SKM-1 (cell line): ENCODE results near the gene GNA15.

Source experiments
- DNase-seq: peaks from one replicate; lab custom pipeline; 2025; ENCODE audit not compliant: unreplicated experiment; lab: John Stamatoyannopoulos, UW

GNA15 gene

GRCh38 chr19:3119693-3120380 is 16.0 kb upstream of the GNA15 start:
- DNase-seq, result no peak

DNA sequence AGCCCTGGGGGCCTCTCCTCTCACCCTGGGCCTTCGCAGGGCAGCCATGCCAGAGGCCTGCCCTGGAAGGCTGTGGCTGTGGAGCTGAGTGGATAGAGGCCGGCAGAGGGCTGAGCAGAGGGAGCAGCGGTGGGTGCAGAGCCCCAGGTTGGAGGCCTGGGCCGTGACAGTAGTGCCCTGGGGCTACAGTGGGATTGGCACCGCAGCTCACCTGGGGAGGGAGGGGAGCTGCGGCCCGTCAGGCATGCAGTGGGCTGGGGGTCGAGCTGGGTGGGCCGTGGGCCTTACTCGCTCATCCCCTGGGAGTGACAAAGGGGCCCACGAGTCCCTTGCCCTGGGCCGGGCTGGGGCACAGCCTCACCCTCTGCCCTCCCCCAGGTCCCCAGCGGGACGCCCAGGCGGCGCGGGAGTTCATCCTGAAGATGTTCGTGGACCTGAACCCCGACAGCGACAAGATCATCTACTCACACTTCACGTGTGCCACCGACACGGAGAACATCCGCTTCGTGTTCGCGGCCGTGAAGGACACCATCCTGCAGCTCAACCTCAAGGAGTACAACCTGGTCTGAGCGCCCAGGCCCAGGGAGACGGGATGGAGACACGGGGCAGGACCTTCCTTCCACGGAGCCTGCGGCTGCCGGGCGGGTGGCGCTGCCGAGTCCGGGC is 15.1 kb upstream of the GNA15 start:
- no peak for DNase-seq

GRCh38 chr19:3121396-3121795 is 14.4 kb upstream of the GNA15 start:
- no peak for DNase-seq

- DNase-seq, result no peak
These were observed 13.9 kb upstream of the GNA15 start for GRCh38 chr19:3121821-3122511.

GRCh38 chr19:3122512-3122870 is 13.3 kb upstream of the GNA15 start:
- no peak for DNase-seq

DNA sequence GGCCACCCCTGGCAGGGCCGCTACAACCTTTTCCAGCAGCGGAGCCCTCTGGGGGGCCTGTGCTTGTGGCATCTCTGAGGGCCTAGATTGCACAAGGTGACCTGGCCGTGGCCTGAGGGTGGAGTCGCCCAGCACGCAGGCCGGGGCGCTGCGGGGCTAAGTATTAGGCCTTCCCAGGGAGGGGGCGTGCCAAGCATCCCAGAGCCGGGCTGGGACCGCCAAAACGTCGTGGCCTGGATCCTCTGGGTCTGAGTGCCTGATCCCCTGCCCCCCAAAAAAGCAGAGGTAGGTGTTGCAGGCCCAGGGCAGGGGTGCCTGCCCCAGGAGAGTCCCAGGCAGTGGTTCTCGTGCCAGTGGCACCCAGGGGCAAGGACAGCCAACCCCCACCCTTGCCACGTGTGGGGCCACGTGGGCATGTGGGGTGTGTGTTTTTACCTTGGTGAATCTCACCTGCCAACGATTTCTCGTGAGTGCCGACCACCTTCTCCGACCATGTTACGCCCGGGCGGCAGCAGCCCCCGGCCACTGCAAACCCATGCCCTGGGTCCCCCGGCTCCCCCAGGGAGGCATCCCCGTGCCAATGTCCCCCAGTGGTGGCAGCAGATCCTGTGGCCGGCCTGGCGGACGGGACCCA is 12.6 kb upstream of the GNA15 start:
- no peak for DNase-seq

- no peak for DNase-seq
These were observed 11.9 kb upstream of the GNA15 start for GRCh38 chr19:3123956-3124355.

- no peak for DNase-seq
These were observed 11.2 kb upstream of the GNA15 start for GRCh38 chr19:3124630-3125029.

DNA sequence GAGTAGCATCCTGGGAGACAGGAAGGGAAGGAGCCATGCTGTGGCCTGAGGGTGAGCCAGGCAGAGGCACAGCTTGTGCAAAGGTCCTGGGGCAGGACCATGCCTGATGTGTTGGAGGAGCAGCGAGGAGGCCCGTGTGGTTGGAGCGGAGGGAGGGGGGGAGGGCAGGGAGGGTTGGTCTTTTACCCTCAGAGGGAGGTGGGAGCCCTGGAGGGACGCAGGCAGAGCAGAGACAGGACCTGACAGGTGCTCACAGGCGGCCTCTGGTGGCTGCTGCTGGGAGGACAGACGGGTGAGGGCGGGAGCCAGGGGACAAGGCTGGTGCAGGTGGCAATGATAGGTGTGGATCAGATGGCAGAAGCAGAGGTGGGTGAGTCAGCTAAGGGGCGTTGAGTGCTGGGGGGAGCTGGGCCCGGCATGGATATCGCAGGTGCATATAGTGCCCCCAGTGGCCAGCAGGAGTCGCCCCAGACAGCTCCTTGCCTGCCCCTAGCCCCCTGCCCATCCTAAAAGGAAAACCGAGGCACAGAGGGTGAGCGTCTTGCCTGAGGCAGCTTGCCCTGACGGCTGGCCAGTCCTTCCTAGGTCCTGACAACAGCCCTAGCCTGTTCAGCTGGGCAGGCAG is 9.8 kb upstream of the GNA15 start:
- DNase-seq, result peak; percentile 50

- DNase-seq, result no peak
These were observed 6.7 kb upstream of the GNA15 start for GRCh38 chr19:3129112-3129511.

DNA sequence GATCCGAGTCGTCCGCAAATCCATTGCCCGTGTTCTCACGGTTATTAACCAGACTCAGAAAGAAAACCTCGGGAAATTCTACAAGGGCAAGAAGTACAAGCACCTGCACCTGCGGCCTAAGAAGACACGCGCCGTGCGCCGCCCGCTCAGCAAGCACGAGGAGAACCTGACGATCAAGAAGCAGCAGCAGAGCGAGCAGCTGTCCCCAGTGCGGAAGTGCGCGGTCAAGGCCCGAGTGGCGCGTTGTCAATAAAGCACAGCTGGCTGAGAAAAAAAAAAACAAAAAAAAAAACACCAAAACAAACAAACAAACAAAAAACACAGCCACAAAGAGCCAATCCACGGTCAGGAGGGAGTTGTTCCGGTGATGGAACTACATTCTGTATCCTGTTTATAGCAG is 4.7 kb upstream of the GNA15 start:
- DNase-seq, result no peak

DNA sequence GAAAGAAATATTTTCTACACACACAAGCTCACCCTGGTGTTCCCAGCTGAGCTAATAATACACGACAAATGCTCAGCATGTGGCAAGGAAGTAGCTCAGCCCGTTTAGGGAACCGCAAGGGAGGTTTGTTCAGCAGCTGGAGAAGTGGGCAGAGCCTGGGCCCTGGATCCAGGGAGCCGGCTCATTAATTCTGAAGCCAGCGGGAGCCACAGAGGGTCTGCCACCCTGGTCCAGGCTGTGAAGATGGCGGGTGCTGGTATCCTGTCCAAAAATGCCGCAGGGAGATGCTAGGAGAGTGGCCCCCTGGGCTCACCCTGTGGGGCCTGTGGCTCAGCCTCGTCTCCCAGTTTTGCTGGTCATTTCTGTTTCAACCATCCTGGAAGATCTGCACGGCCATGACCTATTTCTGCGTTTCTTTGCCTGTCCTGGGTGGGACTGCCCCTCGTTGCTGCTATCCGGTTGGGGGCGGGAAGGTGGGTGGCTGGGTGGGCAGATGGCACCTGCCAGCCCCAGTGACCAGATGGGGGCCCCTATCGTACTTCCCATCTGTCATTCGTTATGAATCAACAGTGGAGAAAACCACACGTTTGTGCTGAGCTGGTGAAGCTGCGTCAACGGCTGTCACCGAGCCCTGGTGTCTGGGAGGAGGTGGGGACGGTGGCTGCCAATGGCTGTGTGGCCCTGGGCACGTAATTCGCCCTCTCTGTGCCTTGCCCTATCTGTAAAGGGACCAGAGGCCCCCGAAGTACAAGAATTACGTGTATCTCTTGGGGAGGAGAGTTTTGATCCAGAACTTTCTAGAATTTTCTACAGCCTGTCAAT is 2.7 kb upstream of the GNA15 start:
- DNase-seq, result peak; percentile 41

DNA sequence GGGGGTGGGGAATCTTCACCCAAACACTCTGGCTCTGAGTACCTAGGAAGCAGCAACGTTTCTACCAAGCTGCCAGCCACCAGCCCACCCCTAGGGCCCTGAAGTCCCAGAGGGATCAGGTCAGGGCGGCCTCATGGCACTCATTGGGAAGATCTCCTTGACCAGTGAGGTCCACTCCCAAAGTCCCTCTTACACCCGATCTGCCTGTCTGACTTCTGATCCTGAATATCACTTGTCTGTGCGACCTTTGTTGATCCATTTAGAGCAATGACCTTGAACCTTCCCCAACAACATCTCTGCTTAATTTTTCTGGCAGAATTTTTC is 2.1 kb upstream of the GNA15 start:
- DNase-seq, result no peak

- DNase-seq, result no peak
These were observed 837 bp downstream of the GNA15 start for GRCh38 chr19:3136684-3137055.

DNA sequence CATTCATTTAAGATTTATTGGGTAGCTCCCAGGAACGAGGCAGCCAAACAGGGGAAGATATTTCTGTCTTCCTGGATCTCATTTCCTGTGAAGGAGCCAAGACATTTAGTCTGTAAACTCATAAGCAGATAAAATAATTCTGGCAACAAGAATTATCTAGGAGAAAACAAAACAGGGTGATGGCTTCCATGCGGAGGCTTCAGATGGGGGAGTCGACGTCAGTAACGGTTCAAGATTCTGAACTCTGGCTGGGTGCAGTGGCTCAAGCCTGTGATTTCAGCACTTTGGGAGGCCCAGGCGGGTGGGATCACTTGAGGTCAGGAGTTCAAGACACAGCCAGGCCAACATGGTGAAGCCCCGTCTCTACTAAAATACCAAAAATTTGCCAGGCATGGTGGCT is 1.3 kb downstream of the GNA15 start:
- no peak for DNase-seq

- DNase-seq, result no peak
These were observed 2.4 kb downstream of the GNA15 start for GRCh38 chr19:3138268-3138667.

GRCh38 chr19:3140667-3141038 is 4.8 kb downstream of the GNA15 start:
- DNase-seq, result no peak

DNA sequence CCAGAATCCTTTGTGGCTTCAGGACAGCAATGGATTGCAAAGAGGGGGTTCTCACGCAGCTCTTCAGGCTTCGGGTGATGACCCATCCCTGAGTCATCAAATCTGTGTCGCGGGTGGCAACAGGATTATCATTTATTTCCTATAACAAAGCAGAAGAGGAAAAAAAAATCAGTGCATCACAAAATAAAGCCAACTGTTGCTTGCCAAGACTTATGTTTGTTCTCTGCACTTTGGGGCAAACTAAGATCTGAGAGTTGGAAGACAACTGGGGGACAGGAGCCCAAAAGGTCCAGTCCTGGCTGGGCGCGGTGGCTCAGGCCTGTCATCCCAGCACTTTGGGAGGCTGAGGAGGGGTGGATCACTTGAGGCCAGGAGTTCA is 6.4 kb downstream of the GNA15 start:
- no peak for DNase-seq

DNA sequence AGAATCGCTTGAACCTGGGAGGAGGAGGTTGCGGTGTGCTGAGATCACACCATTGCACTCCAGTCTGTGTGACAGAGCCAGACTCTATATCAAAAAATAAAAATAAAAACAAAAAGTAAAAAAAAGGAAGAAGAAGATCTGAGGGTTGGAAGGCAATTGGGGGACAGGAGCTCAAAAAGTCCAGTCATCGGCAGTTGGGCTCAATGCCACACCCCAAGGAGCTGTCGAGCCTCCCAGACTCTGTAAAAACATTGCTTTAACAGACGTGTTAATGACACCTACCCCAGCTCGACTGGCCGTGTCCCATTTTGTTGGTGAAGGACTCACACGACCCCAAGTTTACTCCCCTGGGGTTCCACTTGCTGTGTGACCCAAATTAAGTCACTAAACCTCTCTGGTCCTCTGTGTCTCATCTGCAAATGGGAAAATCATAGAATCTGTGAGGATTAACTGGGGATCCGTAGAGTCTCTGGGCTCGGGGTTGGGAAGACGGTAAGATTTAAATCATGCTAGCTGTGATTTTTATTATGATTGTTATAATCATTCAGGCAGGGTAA is 7.0 kb downstream of the GNA15 start:
- no peak for DNase-seq

- peak; percentile 77 for DNase-seq
These were observed 10.3 kb downstream of the GNA15 start for GRCh38 chr19:3145909-3146676.
